Measurements from ENCODE around the gene SEMA4B. TPM values are rescaled to one million over a fixed set of nuclear protein-coding genes. Genes with fewer than 3 reads are reported as not detected.
A peak's percentile ranks its signal among the peaks of the same experiment; 100 is the strongest.

SEMA4B gene
- total RNA-seq, 4 donors from 2014 or later, result 63.2 to 147 (median 91.3) TPM

GRCh38 chr15:90227816-90228772, 27.0 kb downstream of the SEMA4B start:
- Histone ChIP-seq H3K4me1 (peaks cover 5 to 47% (median 19%) of the 10 kb centered on the region in 4 donors), H3K9me3 (no peaks in the 10 kb centered on the region), H3K4me3 (no peak overlapping the region), H3K36me3 (peaks cover 0 to 80% (median 0%) of the 10 kb centered on the region in 3 donors), H3K27ac (peak overlapping the region in 2 of 4 donors; percentile 93 to 95), H3K27me3 (no peaks in the 10 kb centered on the region)
- DNase-seq, result no peak
- TF ChIP-seq POLR2A (IDR thresholded peaks at IDR 0.05), result no peak
- TF ChIP-seq CTCF (IDR thresholded peaks at IDR 0.05), result no peak

DNA sequence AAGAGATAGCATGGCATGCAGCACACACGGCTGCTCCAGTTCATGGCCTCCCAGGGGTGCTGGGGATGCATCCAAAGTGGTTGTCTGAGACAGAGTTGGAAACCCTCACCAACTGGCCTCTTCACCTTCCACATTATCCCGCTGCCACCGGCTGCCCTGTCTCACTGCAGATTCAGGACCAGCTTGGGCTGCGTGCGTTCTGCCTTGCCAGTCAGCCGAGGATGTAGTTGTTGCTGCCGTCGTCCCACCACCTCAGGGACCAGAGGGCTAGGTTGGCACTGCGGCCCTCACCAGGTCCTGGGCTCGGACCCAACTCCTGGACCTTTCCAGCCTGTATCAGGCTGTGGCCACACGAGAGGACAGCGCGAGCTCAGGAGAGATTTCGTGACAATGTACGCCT, 27.8 kb downstream of the SEMA4B start:
- no peaks in the 10 kb centered on the region for H3K27me3 ChIP-seq
- no peak for TF ChIP-seq POLR2A (IDR thresholded peaks at IDR 0.05)
- TF ChIP-seq CTCF (IDR thresholded peaks at IDR 0.05), result no peak
- no peaks in the 10 kb centered on the region for H3K9me3 ChIP-seq
- H3K27ac ChIP-seq, result peak overlapping the region in 2 of 4 donors; percentile 93 to 95
- H3K4me3 ChIP-seq, result no peak overlapping the region
- H3K36me3 ChIP-seq, result peaks cover 0 to 71% (median 0%) of the 10 kb centered on the region in 3 donors
- no peak for DNase-seq
- peaks cover 5 to 47% (median 19%) of the 10 kb centered on the region in 4 donors for H3K4me1 ChIP-seq

DNA sequence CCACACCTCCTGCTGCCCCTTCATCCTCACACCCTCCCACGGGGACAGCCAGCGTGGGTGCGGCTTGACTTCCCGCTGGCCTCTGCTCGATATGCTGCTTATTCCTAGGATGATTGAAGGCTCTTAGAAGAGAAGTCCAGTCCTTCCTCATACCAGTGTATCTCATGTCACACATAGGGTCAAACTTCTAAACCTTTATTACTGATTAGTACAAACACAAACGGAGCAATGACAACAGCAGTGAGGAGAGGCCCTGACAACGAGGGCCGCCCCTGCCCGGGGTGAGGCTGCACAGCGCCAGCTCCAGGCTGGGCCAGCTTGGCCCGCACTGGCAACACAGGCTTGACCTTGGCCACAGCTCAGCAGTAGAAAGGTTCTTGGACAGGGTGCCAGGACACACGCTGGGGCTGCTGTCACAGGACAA, 29.0 kb downstream of the SEMA4B start:
- Histone ChIP-seq H3K4me3 (no peak overlapping the region), H3K36me3 (peaks cover 0 to 60% (median 0%) of the 10 kb centered on the region in 3 donors), H3K9me3 (no peaks in the 10 kb centered on the region), H3K27me3 (no peaks in the 10 kb centered on the region), H3K27ac (peak overlapping the region; percentile 93 to 99 (median 94)), H3K4me1 (peaks cover 5 to 54% (median 20%) of the 10 kb centered on the region in 4 donors)
- peak in 2 of 3 donors; percentile 78 to 85 for DNase-seq
- TF ChIP-seq POLR2A (IDR thresholded peaks at IDR 0.05), result peak; percentile 56 to 83
- TF ChIP-seq CTCF (IDR thresholded peaks at IDR 0.05), result peak in 1 of 6 experiments; percentile 15

- Histone ChIP-seq H3K27ac (peak overlapping the region; percentile 93 to 99 (median 94)), H3K4me3 (peak overlapping the region in 3 of 4 donors; percentile 24 to 67 (median 25)), H3K36me3 (peaks cover 0 to 55% (median 0%) of the 10 kb centered on the region in 3 donors), H3K27me3 (no peaks in the 10 kb centered on the region), H3K4me1 (peaks cover 5 to 54% (median 20%) of the 10 kb centered on the region in 4 donors), H3K9me3 (no peaks in the 10 kb centered on the region)
- DNase-seq, result no peak
- no peak for TF ChIP-seq POLR2A (IDR thresholded peaks at IDR 0.05)
- TF ChIP-seq CTCF (IDR thresholded peaks at IDR 0.05), result no peak
These were observed 29.5 kb downstream of the SEMA4B start for GRCh38 chr15:90230610-90231009.

DNA sequence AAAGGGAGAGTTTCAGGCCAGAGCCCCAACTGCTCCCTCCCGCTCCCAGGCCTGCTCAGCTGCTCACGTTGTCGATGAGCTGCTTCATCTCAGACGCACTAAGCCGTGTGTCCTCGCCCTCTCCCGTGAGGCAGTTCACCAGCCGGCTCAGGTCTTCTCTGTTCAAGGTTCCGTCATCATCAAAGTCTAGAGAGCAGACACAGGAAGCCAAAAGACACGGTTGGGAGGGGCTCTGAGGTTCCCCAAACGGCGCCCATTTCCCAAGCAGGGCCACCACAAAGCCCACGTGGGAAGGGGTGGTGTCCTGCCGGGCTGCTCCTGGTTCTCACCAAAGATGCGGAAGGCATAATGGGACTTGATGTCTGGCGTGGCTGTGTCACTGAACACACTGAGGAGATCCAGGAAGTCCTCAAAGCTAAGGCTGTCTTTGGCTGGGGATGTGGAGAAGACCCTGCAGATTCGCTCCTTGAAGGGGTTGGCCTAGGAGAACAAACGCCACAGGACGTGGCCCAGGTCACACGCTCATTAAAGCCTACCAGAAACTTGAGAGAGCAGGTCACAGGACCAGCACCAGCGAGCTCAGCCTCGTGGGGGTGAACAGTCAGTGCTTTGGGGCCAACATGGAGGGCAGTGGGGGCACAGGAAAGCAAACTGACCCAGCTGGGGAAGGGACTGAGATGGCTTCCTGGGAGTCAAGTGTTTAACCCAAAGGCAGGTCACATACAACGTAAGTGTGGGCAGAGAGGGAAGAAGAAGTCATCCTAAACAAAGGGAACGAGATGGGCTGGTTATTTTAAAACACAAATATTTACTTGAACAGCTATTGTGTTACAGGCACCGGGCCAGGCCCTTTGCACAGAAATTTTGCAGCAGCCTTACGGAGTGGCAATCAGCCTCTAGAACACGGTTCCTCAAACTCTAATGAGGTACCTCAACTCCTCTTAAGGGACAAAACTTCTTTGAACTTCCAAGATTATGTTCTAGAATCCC, 30.2 kb downstream of the SEMA4B start:
- H3K9me3 ChIP-seq, result no peaks in the 10 kb centered on the region
- H3K27ac ChIP-seq, result peak overlapping the region; percentile 93 to 99 (median 94)
- H3K27me3 ChIP-seq, result no peaks in the 10 kb centered on the region
- peak in 1 of 2 donors; percentile 17 for TF ChIP-seq POLR2A (IDR thresholded peaks at IDR 0.05)
- no peak for TF ChIP-seq CTCF (IDR thresholded peaks at IDR 0.05)
- DNase-seq, result peak; percentile 61 to 86 (median 79)
- H3K4me3 ChIP-seq, result peak overlapping the region in 3 of 4 donors; percentile 67 to 91 (median 76)
- H3K36me3 ChIP-seq, result peaks cover 0 to 50% (median 0%) of the 10 kb centered on the region in 3 donors
- peaks cover 5 to 54% (median 20%) of the 10 kb centered on the region in 4 donors for H3K4me1 ChIP-seq

Data from Peyer's patch (tissue), 4 donors.